ENCODE measurements around the gene TNXB.
A peak's percentile ranks its signal among the peaks of the same experiment; 100 is the strongest.

DNA sequence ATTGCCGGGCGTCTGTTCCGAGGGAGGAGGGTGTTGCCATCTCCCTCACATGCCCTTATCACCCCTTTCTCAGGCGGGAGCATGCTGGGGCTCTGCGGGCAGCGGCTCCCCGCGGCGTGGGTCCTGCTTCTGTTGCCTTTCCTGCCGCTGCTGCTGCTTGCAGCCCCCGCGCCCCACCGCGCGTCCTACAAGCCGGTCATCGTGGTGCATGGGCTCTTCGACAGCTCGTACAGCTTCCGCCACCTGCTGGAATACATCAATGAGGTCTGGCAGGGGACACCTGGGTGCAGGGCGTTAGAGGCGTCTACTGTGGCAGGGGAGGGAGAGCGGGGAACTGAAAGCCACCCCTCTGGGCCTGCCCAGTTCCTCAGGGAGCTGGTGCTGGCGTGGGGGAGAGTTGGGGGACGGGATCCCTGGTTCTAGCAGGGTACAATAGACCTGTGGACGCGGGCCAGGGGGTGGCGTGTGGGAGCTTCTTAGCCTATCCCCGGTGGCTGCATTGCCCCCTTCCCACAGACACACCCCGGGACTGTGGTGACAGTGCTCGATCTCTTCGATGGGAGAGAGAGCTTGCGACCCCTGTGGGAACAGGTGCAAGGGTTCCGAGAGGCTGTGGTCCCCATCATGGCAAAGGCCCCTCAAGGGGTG, 45.5 kb upstream of the TNXB start:
- TF ChIP-seq, protein P1, sequence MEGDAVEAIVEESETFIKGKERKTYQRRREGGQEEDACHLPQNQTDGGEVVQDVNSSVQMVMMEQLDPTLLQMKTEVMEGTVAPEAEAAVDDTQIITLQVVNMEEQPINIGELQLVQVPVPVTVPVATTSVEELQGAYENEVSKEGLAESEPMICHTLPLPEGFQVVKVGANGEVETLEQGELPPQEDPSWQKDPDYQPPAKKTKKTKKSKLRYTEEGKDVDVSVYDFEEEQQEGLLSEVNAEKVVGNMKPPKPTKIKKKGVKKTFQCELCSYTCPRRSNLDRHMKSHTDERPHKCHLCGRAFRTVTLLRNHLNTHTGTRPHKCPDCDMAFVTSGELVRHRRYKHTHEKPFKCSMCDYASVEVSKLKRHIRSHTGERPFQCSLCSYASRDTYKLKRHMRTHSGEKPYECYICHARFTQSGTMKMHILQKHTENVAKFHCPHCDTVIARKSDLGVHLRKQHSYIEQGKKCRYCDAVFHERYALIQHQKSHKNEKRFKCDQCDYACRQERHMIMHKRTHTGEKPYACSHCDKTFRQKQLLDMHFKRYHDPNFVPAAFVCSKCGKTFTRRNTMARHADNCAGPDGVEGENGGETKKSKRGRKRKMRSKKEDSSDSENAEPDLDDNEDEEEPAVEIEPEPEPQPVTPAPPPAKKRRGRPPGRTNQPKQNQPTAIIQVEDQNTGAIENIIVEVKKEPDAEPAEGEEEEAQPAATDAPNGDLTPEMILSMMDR (conservative IDR thresholded peaks at IDR 0.05; ENCODE audit: low read depth in 2 of 2), result peak; percentile 58 to 84
- no peak for TF ChIP-seq POLR2AphosphoS5 (IDR thresholded peaks at IDR 0.05; ENCODE audit: low read depth)
- no peak for TF ChIP-seq EZH2 (IDR thresholded peaks at IDR 0.05; ENCODE audit: low read depth, unreplicated experiment)
- no peak for TF ChIP-seq REST (IDR thresholded peaks at IDR 0.05; ENCODE audit: unreplicated experiment)
- TF ChIP-seq EZH2phosphoT487 (IDR thresholded peaks at IDR 0.05; ENCODE audit: unreplicated experiment), result no peak
- TF ChIP-seq CREB1 (CRISPR knock-in tag; IDR thresholded peaks at IDR 0.05; ENCODE audit: low read depth), result no peak
- no peak for TF ChIP-seq JUNB (IDR thresholded peaks at IDR 0.05; ENCODE audit: unreplicated experiment)
- no peak for TF ChIP-seq ETS1 (IDR thresholded peaks at IDR 0.05)
